Measurements from ENCODE around the gene MSH3.
"Not testable (repeated sequence)": the region's sequence is repeated elsewhere in the genome, so short reads cannot be mapped to it uniquely, and the experiment has no call there.

MSH3 gene

DNA sequence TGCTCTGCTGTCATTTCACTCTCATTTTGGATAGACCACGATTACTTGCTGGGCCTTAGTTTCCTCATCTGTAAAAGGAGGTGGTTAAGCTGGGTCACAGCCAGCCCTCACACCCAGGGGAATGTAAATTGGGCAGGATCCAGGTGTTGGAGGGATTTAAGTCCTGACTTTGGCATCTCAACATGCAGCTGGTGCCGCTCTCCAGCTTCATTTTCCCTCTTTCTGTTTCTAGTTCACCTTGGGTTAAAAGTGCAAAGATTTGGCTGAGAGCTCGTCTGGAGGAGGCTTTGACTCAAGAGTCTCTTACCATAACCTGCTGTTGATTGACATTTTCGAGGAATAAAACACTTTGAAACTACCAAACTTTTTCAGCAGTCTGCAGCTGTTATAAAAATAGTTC, 144.6 kb downstream of the MSH3 start:
- DNase-seq: no peak

DNA sequence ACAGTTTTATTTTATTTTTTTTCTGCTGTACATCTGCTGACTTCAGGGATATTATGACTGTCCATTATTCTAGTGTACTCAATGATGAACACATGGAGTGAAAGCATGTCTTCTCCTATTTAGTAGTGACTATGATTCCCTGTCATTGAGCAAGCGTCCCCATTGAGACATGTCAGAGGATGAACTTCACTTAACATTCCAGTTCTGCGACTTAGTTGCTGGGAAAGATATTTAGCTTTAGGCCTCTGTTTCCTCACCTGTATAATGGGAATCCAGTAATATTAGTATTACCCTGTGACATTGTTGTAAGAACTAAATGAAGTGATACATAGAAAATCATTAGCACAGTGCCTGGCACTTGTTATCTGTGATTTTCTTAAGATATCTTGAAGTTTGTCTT, 145.1 kb downstream of the MSH3 start:
- DNase-seq: no peak

DNA sequence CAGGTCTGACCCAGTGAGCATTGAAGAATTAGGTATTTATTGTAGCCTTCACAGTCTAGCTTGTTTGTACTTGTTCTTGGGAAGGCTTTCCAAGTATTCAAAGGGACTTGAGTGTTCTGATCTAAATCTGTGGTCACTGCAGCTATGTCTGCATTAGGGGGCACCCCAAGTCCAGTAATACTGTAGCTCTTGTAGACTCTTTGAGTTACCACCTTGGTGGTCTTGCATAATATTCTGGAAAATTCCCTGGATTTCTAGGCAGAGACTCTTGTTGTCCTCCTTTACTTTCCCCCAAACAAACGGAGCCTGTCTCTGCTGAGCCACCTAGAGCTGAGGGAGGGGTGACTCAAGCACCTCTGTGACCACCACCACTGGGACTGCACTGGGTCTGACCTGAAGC, 149.9 kb downstream of the MSH3 start:
- peak in 1 of 3 donors; percentile 7 for DNase-seq

DNA sequence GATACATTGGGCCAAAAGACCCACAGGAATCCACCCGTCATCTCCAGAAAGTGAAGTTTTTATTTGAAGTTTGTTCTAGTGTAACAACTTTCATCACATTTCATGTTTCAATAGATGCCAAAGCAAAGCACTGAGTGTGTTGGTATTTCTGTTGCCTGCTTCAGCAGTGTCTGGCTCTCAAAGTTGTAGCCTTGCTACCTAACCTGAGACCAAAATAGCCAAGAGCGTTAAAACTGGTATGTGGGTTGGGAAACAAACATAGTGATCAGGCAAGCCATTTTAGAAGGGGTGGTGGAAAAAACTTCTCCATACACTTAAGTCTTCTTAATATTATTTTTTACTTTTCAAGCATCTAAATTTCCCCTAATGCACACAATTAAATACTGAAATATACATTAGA, 150.6 kb downstream of the MSH3 start:
- DNase-seq: no peak

DNA sequence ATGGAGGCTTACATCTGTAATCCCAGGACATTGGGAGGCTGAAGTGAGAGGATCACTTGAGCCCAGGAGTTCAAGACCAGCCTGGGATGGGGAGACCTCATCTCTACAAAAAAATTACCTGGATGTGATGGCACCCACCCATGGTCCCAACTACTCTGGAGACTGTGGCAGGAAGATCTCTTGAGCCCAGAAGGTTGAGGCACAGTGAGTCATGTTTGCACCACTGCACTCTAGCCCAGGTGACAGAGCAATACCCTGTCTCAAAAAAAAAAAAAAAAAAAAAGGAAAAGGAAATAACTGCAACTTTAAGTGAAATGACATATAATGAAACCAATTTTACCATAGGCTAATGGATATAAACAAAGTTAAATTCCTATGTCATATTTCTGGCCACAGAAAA, 152.5 kb downstream of the MSH3 start:
- DNase-seq: no peak

DNA sequence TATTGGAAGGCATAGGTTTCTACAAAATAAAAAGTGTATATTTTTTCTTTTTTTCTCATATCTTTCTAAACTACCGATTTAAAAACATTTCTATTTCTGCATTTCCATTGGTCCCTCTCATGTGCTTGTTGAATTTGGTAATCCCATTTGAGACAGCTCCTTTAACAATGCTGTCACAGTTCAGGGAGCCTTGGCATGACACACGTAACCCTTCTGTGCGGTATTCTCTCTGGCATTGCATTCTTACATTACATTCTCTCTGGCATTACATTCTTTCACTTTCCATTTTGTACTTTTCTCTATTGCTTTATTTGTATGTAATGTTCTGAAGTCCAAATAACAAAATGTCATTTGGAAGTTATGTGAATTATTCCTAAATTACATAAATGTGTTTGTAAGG, 155.0 kb downstream of the MSH3 start:
- DNase-seq: no peak

DNA sequence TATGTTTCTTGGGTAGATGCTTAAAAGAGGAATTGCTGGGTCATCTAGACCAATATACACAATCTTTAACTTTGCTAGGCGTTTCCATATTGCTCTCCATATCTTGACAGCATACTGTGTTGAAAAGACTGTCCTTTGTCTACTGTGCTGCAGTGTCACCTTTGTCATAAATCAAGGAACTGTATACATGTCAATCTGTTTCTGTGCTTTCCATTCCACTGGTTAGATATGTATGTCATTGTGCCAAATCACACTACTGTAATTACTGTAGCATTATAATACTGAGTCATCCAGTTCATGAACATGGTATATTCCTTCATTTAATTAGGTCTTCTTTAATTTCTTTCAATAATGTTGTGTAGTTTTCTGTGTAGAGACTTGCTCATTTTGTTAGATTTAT, 156.0 kb downstream of the MSH3 start:
- DNase-seq: no peak

DNA sequence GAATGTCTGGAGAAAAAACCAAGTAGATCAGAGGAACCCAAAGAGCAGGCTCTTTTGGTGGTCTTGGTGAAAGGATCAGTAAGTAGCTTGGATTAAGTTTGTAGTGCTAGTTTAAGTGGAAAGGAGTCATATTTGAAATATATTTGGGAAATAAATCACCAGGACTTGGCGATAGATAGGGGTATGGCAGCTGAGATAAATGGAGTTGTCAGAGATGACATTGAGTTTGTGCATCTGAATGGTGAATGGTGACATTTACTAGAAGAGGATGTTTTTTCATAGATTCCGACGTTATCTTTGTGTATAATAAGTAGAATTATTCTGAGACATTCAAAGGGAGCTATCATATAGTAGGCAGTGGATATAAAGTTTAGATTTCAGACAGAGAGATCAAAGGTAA, 162.1 kb downstream of the MSH3 start:
- DNase-seq: no peak

DNA sequence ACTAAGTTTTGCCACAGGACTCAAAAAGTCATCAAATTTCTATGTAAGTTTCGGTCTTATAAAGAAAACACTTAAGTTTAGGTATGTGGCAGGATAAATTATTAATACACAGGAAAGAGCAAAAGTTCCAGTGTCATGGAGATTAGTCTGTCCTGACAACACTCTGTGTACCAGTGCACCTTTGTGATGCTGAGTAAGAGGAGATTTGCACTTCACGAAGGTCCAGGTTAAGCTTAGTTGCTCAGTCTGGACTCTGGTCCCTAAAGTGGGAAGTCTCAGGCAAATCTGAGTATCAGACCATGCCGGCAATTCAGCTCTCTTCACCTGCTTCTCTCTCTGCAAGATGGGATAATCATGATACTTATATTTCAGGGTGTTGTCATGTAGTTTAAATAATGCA, 166.2 kb downstream of the MSH3 start:
- no peak for DNase-seq

DNA sequence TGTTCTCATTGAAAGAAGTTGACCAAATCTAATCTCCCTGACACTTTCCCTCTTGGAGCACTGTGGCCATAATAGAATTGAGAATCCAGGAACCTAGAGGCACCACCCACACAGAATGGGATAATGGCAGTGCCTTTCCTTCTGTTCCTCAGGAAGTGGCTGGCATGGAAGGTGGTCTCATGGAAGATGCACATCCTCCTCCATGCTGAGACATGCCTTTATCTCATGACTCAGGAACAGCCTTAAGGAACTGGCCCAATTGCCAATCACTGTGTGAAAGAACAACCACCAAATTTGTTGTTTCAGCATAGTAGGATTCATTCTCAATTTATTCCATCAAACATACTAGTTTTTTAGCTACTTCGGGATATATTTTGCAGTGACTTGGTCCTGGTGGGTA, 168.2 kb downstream of the MSH3 start:
- no peak for DNase-seq

DNA sequence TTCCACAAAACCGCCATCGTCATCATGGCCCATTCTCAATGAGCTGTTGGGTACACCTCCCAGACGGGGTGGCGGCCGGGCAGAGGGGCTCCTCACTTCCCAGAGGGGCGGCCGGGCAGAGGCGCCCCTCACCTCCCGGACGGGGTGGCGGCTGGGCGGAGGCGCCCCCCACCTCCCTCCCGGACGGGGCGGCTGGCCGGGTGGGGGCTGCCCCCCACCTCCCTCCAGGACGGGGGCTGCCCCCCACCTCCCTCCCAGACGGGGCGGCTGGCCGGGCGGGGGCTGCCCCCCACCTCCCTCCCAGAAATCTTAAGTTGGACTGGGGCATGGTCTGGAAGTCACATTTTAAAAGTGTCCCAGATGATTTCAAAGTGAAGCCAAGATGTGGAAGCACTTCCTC, 169.7 kb downstream of the MSH3 start:
- DNase-seq: not testable (repeated sequence)

DNA sequence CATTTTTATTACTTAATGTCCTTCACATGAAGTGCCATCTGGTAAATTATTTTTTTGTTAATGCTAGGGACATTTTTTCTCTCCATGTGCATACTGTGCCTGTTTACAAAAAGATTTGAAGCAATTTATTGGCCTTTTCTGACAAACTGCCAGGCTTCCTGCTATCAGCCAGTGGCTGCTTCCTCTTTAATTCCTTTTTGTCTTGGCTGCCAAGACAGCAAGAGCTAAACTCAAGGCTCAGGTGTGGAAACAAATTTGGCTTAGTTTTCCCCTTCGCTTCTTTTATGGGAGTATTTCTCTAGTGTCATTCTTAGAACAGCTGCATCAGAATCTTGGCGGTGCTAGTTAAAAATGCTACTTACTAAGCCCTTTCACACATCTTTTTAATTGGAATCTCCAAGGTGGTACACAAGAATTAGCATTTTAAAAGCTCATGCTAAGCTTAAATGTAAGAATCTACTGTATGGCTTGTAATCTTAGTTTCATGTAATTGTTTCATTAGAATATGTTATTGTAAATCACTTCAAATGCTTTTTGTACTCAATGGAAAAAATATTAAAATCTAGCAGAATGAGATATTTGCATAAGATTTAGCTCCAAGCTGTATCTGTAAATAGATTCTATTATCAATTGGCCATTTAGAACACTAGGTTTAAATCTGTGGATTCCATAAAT, 171.5 kb downstream of the MSH3 start:
- DNase-seq: no peak

DNA sequence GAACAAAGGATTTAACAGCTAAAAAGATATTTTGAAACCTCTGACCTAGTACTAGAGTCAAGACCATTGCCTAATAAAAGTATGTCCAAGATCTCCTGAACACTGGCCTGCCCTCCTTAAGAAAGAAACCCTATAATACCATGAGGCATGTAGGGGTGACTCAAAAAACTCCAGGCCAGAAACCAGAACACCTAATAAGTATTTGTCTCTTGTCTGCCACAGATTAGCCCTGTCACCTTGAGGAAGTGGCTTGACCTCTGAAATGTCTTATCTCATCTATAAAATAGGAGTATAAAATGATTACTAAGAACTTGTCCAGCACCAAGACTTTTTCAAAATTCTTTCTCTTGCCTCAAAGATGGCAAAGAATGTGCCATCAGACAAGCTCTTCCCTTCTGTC, 180.3 kb downstream of the MSH3 start:
- no peak for DNase-seq

DNA sequence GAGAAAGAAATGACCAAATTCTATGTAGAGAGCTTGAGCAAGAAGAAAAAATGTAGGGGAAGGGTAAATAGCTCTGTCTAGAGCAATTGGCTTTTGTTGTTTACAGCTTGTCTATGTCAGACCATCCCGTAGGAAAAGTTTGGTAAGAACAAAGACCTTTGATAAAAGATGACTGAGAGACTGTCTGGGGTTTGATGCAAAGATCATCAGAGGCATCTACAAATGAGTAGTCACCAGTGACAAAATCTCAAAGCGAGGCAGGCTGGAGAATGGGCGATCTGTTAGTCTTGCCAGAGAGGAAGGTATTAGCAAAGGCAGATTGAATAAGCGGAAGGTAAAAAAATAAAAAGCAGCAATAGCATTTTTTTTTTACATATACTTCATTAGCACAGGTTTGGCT, 180.7 kb downstream of the MSH3 start:
- no peak for DNase-seq

DNA sequence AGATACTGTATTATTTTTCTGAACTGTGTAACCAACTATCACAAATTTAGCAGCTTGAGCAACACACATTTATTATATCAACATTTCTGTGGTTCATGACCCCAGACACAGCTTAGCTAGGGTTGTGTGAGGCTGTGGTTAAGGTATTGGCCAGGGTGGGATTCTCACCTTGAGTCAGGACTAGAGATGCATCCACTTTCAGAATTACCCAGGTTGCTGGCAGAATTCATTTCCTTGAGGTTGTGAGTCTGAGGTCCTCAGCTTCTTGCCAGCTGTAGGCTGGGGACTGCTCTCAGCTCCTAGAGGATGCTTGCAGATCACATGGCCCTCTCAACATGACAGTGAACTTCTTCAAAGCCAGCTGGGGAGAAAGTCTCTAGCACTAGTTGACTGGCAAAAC, 183.2 kb downstream of the MSH3 start:
- DNase-seq: no peak

DNA sequence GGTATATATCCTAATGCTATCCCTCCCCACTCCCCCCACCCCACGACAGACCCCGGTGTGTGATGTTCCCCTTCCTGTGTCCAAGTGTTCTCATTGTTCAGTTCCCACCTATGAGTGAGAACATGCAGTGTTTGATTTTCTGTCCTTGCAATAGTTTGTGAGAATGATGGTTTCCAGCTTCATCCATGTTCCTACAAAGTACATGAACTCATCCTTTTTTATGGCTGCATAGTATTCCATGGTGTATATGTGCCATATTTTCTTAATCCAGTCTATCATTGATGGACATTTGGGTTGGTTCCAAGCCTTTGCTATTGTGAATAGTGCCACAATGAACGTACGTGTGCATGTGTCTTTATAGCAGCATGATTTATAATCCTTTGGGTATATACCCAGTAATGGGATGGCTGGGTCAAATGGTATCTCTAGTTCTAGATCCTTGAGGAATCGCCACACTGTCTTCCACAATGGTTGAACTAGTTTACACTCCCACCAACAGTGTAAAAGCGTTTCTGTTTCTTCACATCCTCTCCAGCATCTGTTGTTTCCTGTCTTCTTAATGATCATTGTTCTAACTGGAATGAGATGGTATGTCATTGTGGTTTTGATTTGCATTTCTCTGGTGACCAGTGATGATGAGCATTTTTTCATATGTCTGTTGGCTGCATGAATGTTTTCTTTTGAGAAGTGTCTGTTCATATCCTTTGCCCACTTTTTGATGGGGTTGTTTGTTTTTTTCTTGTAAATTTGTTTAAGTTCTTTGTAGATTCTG, 186.8 kb downstream of the MSH3 start:
- DNase-seq: not testable (repeated sequence)

DNA sequence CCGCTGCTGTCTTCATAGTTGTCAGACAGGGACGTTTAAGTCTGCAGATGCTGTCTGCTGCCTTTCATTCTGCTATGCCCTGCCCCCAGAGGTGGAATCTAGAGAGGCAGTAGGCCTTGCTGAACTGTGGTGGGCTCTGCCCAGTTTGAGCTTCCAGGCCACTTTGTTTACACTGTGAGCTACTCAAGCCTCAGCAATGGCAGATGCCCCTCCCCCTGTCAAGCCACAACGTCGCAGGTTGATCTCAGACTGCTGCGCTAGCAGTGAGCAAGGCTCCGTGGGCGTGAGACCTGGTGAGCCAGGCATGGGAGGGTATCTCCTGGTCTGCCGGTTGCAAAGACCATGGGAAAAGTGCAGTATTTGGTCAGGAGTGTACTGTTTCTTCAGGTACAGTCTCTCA, 192.0 kb downstream of the MSH3 start:
- DNase-seq: not testable (repeated sequence)

DNA sequence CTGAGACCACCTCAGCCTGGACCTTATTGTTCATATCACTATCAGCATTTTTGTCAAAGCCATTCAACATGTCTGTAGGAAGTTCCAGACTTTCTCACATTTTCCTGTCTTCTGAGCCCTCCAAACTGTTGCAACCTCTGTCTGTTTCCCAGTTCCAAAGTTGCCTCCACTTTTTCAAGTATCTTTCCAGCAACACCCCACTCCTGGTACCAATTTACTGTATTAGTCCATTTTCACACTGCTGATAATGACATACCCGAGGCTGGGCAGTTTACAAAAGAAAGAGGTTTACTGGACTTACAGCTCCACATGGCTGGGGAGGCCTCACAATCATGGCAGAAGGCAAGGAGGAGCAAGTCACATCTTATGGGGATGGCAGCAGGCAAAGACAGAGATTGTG, 195.7 kb downstream of the MSH3 start:
- not testable (repeated sequence) for DNase-seq

DNA sequence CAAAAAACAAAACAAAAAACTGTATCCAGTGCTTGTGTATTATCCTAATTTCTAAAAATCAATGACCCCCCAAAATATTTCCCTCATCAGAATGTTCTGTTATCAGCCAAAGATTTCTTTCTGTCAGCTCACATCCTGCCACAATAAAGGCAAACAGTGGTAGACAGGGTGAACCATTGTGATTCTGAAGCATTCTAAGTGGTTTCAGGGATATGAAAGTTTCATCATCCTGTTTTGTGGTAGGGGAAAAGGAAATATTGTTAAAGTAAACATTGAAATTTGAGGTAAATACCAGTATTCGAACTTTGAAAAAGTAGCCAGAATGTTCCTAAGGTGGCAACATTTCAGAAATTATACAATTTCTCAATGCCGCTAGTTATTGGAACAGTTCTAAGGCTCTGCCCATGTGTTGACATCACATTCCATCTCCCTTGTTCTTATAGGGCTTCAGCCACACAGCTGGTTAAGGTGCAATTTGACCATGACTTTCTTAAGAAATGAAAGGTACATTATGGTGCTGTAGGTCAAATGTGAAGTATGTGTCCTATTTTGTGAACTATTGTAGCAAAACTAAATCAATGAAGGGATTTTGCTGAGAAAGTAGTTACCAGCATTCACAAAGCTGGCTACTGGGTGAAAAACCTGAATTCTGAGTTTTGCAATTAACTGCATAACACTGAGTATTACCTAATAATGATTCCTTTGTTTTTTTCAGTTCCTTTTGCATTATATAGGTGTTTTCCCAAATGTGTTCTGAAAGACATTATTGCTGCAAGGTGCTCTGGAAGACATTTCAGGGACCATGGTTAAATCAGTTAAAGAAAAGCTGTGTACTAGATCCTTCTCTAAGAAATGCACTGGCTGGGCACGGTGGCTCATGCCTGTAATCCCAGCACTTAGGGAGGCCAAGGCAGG, 198.1 kb downstream of the MSH3 start:
- DNase-seq: no peak

DNA sequence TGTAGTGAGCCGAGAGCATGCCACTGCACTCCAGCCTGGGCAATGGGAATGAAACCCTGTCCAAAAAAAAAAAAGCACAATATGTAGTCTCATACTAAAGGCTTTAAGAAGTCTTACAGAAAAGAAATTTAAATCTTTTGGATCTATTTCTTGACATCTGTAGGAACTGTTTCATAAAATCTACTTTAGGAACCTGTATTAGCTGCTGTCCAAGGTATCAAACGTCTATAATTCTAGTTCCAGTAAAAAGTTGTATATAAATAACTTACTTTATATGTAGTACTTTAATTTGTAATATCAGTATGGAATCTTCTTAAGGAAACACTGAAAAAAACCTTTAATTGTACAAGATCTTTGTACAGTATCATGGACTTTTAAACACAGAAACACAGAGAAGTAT, 199.0 kb downstream of the MSH3 start:
- no peak for DNase-seq

DNA sequence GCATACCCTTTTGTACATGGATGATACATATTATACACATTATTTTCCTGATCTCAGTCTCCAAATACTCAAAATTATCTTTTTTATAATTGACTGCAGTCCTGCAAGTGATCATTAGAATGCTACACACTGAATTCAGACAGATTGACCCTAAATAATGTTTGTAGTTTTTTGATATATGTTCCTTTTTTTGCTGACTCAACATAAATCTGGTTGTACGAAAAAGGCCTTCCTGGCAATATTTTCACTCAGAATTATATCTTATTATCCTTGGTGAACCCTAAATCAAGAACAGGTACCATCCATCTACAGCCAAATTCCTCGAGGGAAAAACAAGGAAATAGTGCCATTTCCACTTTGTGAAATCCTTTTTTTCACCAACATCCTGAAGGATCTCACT, 200.1 kb downstream of the MSH3 start:
- DNase-seq: no peak

DNA sequence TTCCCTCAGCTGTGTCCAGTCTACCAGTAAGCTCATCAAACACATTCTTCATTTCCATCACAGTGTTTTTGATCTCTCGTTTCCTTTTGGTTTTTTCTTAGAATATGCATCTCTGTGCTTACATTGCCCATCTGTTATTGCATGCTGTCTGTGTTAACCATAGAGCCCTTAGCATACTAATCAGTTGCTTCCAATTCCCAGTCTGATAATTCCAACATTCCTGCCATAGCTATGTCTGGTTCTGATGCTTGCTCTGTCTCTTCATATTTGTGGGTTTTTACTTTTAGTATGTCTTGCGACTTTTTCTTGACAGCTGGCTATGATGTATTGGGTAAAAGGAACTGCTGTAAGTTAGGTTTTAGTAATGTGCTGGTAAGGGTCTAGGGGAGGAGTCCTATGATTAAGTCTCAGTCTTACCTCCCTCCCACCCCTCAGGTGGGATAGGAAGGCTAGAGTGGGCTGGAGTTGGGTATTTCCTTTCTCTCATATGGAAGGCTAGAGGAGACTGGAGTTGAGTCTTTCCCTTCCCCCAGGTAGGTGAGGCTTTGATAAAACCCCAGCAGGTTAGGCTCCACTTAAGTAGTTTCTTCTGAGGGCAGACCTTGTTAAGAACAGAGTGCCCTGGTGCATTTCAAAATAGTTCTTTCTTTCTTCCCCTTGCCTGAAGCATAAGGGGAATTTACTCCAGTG, 206.6 kb downstream of the MSH3 start:
- no peak for DNase-seq

DNA sequence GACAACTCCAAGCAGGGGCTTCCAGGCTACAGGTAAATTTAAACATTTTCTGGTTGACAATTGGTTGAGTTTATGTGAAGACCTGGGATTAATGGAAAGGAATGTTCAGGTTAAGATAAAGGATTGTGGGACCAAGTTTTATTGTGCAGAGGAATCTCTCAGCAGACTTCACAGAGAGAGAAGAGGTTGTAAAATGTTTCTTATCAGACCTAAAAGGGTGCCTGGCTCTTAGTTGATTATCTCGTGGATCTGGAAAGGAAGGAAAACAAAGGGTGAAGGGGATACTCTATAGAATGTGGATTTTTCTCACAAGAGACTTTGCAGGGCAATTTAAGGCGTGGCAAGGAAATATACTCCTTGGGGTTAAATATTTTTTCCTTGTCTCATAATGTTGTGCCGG, 209.3 kb downstream of the MSH3 start:
- DNase-seq: no peak

All from suppressor macrophage treated with lipopolysaccharide for 1 hour (primary cell).